Measurements from ENCODE around the gene SUSD6.

The SUSD6 gene

GRCh38 chr14:69591317-69591716 lies 20.1 kb upstream of the SUSD6 start:
- Histone ChIP-seq H2BK5ac (ENCODE audit: low read length) (no peak overlapping the region), H4K91ac (ENCODE audit: low read depth, low read length, poor library complexity) (no peak overlapping the region), H3K9ac (ENCODE audit: low read depth, low read length, poor library complexity) (no peak overlapping the region), H3K4ac (ENCODE audit: low read length) (no peak overlapping the region), H2AK5ac (ENCODE audit: low read depth, low read length) (no peak overlapping the region), H3K36me3 (replicated peaks in 1 of 2; ENCODE audit: control insufficient read depth in 2 of 2, insufficient read depth in 2 of 2, low read length in 2 of 2) (no peaks in the 10 kb centered on the region), H3K4me2 (ENCODE audit: insufficient read depth, low read length, poor library complexity, severe bottlenecking) (no peak overlapping the region), H2AFZ (ENCODE audit: low read length) (peak overlapping the region; percentile 4), H2BK15ac (ENCODE audit: low read length) (no peak overlapping the region), H2BK12ac (ENCODE audit: low read length) (no peak overlapping the region), H2BK120ac (ENCODE audit: low read depth, low read length) (no peak overlapping the region), H3K9me3 (replicated peaks in 1 of 2; ENCODE audit: control insufficient read depth in 2 of 2, insufficient read depth in 1 of 2, low read depth in 1 of 2, low read length in 2 of 2) (no peaks in the 10 kb centered on the region), H4K8ac (ENCODE audit: low read depth, low read length) (no peak overlapping the region), H3K23ac (ENCODE audit: low read depth, low read length, poor library complexity) (no peak overlapping the region), H3K4me1 (ENCODE audit: control insufficient read depth in 2 of 2, insufficient read depth in 1 of 2, low read depth in 1 of 2, low read length in 2 of 2) (peaks cover 8 to 13% of the 10 kb centered on the region in 2 donors), H3K79me1 (ENCODE audit: low read depth, low read length) (no peaks in the 10 kb centered on the region), H3K27ac (replicated peaks; ENCODE audit: low read length) (no peak overlapping the region), H3K14ac (ENCODE audit: low read length) (no peak overlapping the region), H3K4me3 (ENCODE audit: low read length in 2 of 2) (no peak overlapping the region), H3K18ac (ENCODE audit: low read length) (no peak overlapping the region), H3K27me3 (ENCODE audit: control insufficient read depth in 3 of 3, insufficient read depth in 3 of 3, low read depth in 1 of 3, low read length in 3 of 3) (no peaks in the 10 kb centered on the region)
- DNase-seq (ENCODE audit: low spot score), result no peak
- WGBS, 2 donors (ENCODE audit: extremely low coverage in 2 of 2, insufficient read length in 2 of 2, insufficient replicate concordance in 1 of 2), result no CpG with 5 or more reads among the region's 2 CpGs

GRCh38 chr14:69593018-69593677 lies 18.2 kb upstream of the SUSD6 start:
- Histone ChIP-seq H2AFZ (ENCODE audit: low read length) (peak overlapping the region; percentile 73), H2BK15ac (ENCODE audit: low read length) (no peak overlapping the region), H3K14ac (ENCODE audit: low read length) (no peak overlapping the region), H2BK5ac (ENCODE audit: low read length) (no peak overlapping the region), H4K91ac (ENCODE audit: low read depth, low read length, poor library complexity) (no peak overlapping the region), H3K27ac (replicated peaks; ENCODE audit: low read length) (peak overlapping the region; percentile 37), H3K23ac (ENCODE audit: low read depth, low read length, poor library complexity) (no peak overlapping the region), H3K27me3 (ENCODE audit: control insufficient read depth in 3 of 3, insufficient read depth in 3 of 3, low read depth in 1 of 3, low read length in 3 of 3) (no peaks in the 10 kb centered on the region), H2AK5ac (ENCODE audit: low read depth, low read length) (no peak overlapping the region), H4K8ac (ENCODE audit: low read depth, low read length) (no peak overlapping the region), H3K4ac (ENCODE audit: low read length) (no peak overlapping the region), H3K79me1 (ENCODE audit: low read depth, low read length) (no peaks in the 10 kb centered on the region), H3K9me3 (replicated peaks in 1 of 2; ENCODE audit: control insufficient read depth in 2 of 2, insufficient read depth in 1 of 2, low read depth in 1 of 2, low read length in 2 of 2) (no peaks in the 10 kb centered on the region), H2BK120ac (ENCODE audit: low read depth, low read length) (no peak overlapping the region), H3K18ac (ENCODE audit: low read length) (no peak overlapping the region), H3K4me1 (ENCODE audit: control insufficient read depth in 2 of 2, insufficient read depth in 1 of 2, low read depth in 1 of 2, low read length in 2 of 2) (peaks cover 8 to 13% of the 10 kb centered on the region in 2 donors), H3K36me3 (replicated peaks in 1 of 2; ENCODE audit: control insufficient read depth in 2 of 2, insufficient read depth in 2 of 2, low read length in 2 of 2) (no peaks in the 10 kb centered on the region), H3K4me3 (ENCODE audit: low read length in 2 of 2) (no peak overlapping the region), H3K4me2 (ENCODE audit: insufficient read depth, low read length, poor library complexity, severe bottlenecking) (no peak overlapping the region), H3K9ac (ENCODE audit: low read depth, low read length, poor library complexity) (no peak overlapping the region), H2BK12ac (ENCODE audit: low read length) (no peak overlapping the region)
- DNase-seq (ENCODE audit: low spot score), result no peak
- no CpG with 5 or more reads among the region's 6 CpGs for WGBS, 2 donors (ENCODE audit: extremely low coverage in 2 of 2, insufficient read length in 2 of 2, insufficient replicate concordance in 1 of 2)

GRCh38 chr14:69594846-69595245 lies 16.6 kb upstream of the SUSD6 start:
- peaks cover 8 to 13% of the 10 kb centered on the region in 2 donors for H3K4me1 ChIP-seq (ENCODE audit: control insufficient read depth in 2 of 2, insufficient read depth in 1 of 2, low read depth in 1 of 2, low read length in 2 of 2)
- H3K27me3 ChIP-seq (ENCODE audit: control insufficient read depth in 3 of 3, insufficient read depth in 3 of 3, low read depth in 1 of 3, low read length in 3 of 3), result no peaks in the 10 kb centered on the region
- H3K4me3 ChIP-seq (ENCODE audit: low read length in 2 of 2), result no peak overlapping the region
- H3K9me3 ChIP-seq (replicated peaks in 1 of 2; ENCODE audit: control insufficient read depth in 2 of 2, insufficient read depth in 1 of 2, low read depth in 1 of 2, low read length in 2 of 2), result no peaks in the 10 kb centered on the region
- DNase-seq (ENCODE audit: low spot score), result no peak
- no peak overlapping the region for H4K91ac ChIP-seq (ENCODE audit: low read depth, low read length, poor library complexity)
- no peak overlapping the region for H2AK5ac ChIP-seq (ENCODE audit: low read depth, low read length)
- H3K36me3 ChIP-seq (replicated peaks in 1 of 2; ENCODE audit: control insufficient read depth in 2 of 2, insufficient read depth in 2 of 2, low read length in 2 of 2), result no peaks in the 10 kb centered on the region
- no peak overlapping the region for H2BK15ac ChIP-seq (ENCODE audit: low read length)
- WGBS, 2 donors (ENCODE audit: extremely low coverage in 2 of 2, insufficient read length in 2 of 2, insufficient replicate concordance in 1 of 2), result no CpG with 5 or more reads among the region's 6 CpGs
- H3K27ac ChIP-seq (replicated peaks; ENCODE audit: low read length), result no peak overlapping the region
- no peak overlapping the region for H3K4me2 ChIP-seq (ENCODE audit: insufficient read depth, low read length, poor library complexity, severe bottlenecking)
- no peak overlapping the region for H3K9ac ChIP-seq (ENCODE audit: low read depth, low read length, poor library complexity)
- no peak overlapping the region for H3K14ac ChIP-seq (ENCODE audit: low read length)
- no peak overlapping the region for H3K23ac ChIP-seq (ENCODE audit: low read depth, low read length, poor library complexity)
- no peak overlapping the region for H4K8ac ChIP-seq (ENCODE audit: low read depth, low read length)
- H2AFZ ChIP-seq (ENCODE audit: low read length), result no peak overlapping the region
- no peaks in the 10 kb centered on the region for H3K79me1 ChIP-seq (ENCODE audit: low read depth, low read length)
- no peak overlapping the region for H2BK120ac ChIP-seq (ENCODE audit: low read depth, low read length)
- no peak overlapping the region for H3K18ac ChIP-seq (ENCODE audit: low read length)
- H3K4ac ChIP-seq (ENCODE audit: low read length), result no peak overlapping the region
- no peak overlapping the region for H2BK12ac ChIP-seq (ENCODE audit: low read length)
- no peak overlapping the region for H2BK5ac ChIP-seq (ENCODE audit: low read length)

GRCh38 chr14:69595336-69595735 lies 16.1 kb upstream of the SUSD6 start:
- Histone ChIP-seq H2BK15ac (ENCODE audit: low read length) (no peak overlapping the region), H4K91ac (ENCODE audit: low read depth, low read length, poor library complexity) (no peak overlapping the region), H2AFZ (ENCODE audit: low read length) (no peak overlapping the region), H3K23ac (ENCODE audit: low read depth, low read length, poor library complexity) (no peak overlapping the region), H3K9me3 (replicated peaks in 1 of 2; ENCODE audit: control insufficient read depth in 2 of 2, insufficient read depth in 1 of 2, low read depth in 1 of 2, low read length in 2 of 2) (no peaks in the 10 kb centered on the region), H3K9ac (ENCODE audit: low read depth, low read length, poor library complexity) (no peak overlapping the region), H3K4me1 (ENCODE audit: control insufficient read depth in 2 of 2, insufficient read depth in 1 of 2, low read depth in 1 of 2, low read length in 2 of 2) (peaks cover 8 to 14% of the 10 kb centered on the region in 2 donors), H3K18ac (ENCODE audit: low read length) (no peak overlapping the region), H3K27me3 (ENCODE audit: control insufficient read depth in 3 of 3, insufficient read depth in 3 of 3, low read depth in 1 of 3, low read length in 3 of 3) (no peaks in the 10 kb centered on the region), H3K14ac (ENCODE audit: low read length) (no peak overlapping the region), H2AK5ac (ENCODE audit: low read depth, low read length) (no peak overlapping the region), H3K4ac (ENCODE audit: low read length) (no peak overlapping the region), H3K4me3 (ENCODE audit: low read length in 2 of 2) (no peak overlapping the region), H3K4me2 (ENCODE audit: insufficient read depth, low read length, poor library complexity, severe bottlenecking) (no peak overlapping the region), H3K79me1 (ENCODE audit: low read depth, low read length) (no peaks in the 10 kb centered on the region), H3K36me3 (replicated peaks in 1 of 2; ENCODE audit: control insufficient read depth in 2 of 2, insufficient read depth in 2 of 2, low read length in 2 of 2) (no peaks in the 10 kb centered on the region), H4K8ac (ENCODE audit: low read depth, low read length) (no peak overlapping the region), H2BK120ac (ENCODE audit: low read depth, low read length) (no peak overlapping the region), H2BK12ac (ENCODE audit: low read length) (no peak overlapping the region), H3K27ac (replicated peaks; ENCODE audit: low read length) (no peak overlapping the region), H2BK5ac (ENCODE audit: low read length) (no peak overlapping the region)
- no CpG with 5 or more reads among the region's 5 CpGs for WGBS, 2 donors (ENCODE audit: extremely low coverage in 2 of 2, insufficient read length in 2 of 2, insufficient replicate concordance in 1 of 2)
- DNase-seq (ENCODE audit: low spot score), result no peak
